HTERT RPE-1 (cell line): ENCODE data around the gene HLA-B.

Source experiments
- in situ Hi-C: fragments of 300-500 bp; cut with MboI; formaldehyde crosslinking; loops from 4 replicates; pipeline ENCODE4 v1.14.3; 2020; ENCODE audit warnings: low sequenced_read_pairs

HLA-B gene

DNA sequence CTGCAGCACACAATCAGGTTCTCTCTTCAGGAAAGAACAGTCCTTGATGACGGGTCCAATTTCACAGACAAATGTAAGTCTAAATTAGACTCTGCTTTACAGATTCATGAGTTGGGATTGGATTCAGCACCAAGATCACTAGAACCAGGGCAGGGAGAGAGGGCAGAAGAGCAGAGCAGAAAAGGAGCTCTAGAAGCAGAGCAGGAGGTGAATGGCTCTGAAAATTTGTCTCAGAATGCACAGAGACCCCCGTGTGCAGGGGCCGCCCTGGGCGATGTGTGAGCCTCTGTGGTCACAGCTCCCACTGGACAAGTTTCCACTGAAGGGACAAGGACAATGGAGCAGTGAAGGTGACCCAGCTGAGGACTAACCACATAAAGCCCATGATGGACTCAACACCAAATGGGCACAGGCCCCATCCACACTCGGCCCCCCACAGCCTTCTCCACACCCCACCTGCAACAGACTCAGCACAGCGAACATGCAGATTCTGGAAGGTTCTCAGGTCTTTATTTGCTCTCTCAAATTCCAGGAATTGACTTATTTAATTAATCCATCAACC, 3.5 kb downstream of the HLA-B start:
- in situ Hi-C loops: no loop called here

DNA sequence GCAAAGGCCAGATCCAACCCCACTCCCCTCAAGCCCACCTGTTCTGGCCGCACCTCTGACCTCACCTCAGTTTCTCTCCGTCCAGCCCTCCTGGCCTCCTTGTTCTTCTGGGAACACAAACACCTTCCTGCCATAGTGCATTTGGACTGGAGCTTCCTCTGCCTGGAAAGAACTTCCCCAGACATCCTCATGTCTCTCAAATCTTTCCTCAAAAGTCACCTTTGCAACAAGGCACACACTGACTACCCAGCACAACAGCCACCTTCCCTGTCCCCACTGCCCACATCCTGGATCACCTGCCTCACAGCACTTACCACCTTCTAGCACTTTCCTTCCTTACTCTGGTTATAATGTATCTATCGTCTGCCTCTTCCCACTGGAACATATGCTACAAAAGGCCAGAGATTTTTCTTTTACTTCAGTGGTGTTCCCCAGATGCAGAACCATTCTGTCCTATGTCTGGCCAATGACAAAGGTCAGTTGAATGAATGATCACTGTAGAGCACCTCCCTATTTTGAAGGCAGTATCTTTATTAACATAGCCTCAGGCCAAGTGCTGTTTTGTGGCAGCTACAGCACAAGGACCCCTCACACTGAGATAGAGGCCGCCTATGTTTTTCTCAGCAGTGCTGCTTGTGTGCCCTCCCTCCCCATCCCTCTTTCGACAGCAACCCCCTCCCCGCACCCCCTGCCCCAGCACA, 4.1 kb downstream of the HLA-B start:
- in situ Hi-C loops: no loop called here

DNA sequence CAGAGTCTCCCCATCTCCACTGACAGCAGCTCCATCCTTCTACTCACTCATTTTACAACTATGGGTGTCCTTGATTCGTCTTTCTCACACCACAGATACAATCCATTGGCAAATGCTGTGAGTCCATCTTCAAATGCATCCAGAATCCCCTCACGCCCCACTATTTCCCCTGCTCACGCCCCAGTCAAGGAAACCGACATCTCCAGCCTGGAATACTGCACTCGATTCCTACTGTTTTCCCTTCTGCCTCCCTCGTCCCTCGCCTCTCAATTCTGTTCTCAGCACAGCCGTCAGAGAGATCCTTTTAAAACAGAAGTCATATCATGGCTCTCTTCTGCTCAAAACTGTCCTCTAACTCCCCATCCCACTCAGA, 4.7 kb downstream of the HLA-B start:
- in situ Hi-C loops: no loop called here

DNA sequence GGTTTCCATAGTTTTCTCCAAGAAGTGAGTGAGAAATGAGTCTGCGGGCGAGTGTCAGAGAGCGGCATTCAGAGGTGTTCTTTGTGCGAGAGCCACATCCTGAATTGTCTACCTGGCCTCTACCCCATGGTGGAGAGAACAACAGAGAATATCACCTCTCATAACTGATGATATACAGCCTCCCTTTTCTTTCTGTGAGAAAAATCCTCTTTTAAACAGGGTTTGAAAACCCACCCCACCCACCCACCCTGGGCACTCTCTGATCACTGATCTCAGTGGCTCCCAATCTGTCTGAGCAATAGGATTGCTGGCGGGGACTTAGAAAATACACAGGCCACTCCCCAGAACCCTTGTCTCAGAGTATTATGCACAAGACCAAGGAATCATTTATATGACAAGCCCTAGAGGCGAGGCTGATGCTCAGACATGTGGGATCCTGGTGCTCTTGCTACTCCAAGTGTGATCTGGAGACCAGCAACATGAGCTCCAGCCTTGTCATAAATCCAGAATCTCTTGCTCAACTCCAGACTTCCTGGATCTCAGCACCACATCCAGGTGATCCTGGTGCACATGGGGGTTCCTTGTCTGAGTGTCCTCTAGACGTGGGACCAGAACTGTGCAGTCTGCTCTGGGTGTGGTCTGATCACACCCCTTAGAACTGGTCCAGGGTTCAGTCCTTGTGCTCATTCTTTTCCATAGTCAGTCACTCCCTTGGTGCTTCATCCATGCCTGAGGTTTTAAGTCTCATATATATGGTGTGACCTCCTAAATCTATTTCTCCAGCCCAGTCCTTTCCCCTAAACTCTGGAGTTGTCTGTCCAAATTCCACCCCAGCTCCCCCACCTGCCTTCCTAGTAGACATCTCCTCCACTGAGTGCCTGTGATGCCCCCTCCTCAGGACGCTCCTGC, 5.3 kb downstream of the HLA-B start:
- in situ Hi-C loops: no loop called here

DNA sequence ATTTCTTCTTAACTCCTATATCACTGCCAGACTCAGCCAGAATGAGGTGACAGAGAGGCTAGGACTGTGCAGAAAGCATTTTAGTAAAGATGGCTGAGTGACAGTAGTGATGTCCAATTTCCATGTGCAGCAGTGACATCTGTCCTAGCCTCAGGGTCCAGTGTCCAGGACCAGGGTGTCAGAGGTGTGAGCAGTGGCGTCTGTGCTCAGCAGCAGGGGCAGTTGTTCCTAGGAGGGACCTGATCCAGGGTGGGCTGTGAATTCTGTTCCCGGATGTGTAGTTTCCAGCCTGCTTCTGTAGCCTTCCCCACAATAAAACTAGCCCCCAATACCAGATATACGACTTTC, 6.0 kb downstream of the HLA-B start:
- in situ Hi-C loops: no loop called here

DNA sequence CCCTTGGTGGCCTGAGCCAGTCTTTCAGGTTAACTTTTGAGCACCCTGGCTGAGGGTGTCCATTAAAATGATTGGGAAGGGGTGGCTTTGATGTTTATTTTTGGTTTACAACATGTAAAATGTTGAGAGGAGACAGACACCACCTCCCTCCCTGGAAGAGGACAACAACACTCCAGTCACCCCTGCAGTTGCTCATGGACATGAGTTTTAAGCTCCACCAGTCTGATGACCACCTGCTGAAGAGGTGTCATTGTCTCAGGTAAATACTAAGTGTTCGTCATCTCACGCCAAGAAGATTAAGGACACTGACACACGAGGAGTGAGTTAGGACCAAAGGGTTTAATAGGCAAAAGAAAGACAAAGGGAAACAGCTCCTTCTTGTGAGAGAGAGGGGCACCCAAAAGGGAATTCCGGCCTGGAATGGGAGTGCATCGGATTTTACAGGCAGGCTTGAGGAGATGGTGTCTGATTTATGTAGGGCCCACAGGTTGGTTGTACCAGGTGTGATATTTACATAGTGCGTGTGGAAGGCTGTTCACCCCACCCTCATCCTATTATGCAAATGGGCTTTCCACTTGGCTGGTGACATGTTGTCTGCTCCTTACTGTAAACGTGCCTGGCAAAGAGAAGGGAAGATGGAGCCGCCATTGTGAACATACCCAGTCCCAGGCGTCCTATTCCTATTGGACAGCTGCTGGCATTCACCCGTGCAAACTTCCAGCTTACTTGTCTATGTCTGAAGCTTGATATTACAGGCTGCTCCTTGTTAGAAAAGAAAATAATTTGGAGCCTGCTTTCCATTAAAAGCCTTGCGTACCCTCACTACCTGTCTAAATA, 6.6 kb downstream of the HLA-B start:
- in situ Hi-C loops: no loop called here

DNA sequence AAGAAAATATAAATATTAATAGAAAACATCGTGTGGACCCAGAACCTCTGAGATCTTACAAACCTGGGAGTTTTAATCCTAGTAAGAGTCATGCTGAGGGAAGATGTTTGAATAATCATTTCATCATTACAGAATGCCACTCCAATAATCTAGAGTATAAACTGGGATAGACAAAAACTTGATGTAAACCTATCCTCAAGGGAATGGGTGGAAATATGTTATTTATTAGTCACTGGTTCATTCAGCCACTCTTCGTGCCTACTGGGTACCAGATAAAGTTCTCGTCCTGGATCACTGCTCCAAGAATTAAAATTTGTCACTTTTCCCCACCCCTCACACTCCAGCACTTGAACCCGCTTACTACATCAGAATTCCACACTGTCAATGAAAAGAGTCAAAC, 7.7 kb downstream of the HLA-B start:
- in situ Hi-C loops: no loop called here

DNA sequence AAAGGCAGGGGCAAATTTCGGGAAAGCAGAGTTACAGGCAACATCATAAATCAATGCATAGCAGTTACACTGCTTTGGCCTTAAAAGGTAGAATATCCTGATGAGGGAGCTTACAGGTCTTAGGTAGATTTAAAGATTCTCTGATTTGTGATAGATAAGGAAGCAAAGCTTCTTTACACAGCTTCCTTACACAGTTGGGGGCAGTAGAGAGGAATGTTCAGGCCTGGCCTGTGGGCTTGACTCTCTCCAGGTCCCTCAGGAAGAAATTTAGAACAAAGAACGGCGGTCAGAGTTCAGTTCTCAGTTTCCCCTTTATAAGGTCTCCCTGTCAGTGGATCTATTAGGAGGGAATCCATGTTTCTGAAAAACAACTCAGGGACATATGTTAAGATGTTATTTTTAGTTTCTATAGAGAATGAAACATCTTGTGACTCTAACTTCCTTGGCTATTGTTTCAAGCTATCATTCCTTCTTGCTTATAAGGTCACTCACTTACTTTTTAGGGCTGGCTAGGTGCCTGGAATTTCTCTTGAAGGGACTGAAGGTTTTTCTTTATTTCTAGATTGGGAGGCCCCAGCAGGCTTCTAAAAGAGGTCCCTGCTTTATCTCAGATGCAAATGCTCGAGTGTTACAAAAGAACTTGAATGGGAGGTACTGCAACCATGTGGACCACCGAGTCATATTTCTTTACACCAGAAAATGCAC, 11.8 kb downstream of the HLA-B start:
- in situ Hi-C loops: no loop called here

DNA sequence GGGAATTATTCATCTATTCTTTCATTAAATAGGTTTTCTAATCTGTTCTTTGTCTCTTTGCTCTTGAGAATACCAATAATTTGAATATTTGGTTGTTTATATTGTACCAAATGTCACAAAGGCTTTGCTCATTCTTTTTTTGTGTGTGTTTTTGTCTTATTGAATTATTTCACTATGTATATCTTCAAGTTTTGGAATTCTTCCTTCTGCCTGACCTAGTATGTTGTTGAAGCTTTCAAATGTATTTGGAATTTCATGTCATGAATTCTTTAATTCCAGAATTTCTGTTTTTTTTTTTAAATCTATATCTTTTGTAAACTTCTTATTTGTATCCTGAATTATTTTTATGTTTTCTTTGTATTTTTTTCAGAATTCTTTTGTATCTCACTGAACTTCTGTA, 16.8 kb downstream of the HLA-B start:
- in situ Hi-C loops: no loop called here

DNA sequence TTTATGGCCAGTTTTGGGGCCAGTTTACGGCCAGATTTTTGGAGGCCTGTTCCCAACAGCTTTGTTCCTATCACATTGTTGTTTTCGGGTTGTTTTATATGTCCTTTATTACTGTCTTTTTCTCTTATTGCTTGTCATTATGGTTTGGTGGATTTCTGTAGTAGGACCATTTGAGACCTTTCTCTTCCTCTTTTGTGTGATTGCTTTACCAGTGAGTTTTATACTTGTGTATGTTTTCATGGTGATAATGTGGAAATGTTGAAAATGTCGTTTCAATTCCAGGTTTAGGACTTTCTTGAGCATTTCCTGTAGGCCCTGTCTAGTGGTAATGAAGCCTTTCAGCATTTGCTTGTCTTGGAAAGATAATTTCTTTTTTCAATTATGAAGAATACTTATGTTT, 17.8 kb downstream of the HLA-B start:
- in situ Hi-C loops: no loop called here

DNA sequence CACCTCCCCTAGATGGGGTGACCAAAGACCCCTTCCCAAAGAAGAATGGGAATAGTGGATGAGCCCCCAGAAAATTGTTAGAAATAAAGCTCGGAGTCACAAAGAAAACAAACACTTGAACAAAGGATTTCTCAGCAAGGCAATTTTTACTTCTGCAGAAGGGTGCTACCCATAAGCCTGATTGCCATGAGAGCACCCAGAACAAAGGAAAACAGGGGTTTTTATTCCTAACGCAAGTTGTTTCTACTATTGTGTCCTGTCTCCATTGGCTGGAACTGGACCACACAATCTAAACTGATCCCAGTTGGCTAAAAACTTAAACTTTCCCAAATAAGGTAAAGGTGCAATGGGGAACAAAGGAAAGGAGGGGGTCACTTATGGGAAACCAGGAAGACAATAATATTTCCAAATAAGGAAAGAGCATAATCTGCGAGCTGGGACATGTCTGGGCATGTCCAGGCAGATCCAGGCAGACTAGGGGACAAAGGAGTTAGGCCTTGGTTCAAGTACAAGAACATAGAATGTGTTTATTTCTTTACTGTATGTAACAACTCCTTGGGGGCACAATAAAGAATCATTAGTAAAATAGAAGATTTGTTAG, 20.0 kb downstream of the HLA-B start:
- in situ Hi-C loops: no loop called here

DNA sequence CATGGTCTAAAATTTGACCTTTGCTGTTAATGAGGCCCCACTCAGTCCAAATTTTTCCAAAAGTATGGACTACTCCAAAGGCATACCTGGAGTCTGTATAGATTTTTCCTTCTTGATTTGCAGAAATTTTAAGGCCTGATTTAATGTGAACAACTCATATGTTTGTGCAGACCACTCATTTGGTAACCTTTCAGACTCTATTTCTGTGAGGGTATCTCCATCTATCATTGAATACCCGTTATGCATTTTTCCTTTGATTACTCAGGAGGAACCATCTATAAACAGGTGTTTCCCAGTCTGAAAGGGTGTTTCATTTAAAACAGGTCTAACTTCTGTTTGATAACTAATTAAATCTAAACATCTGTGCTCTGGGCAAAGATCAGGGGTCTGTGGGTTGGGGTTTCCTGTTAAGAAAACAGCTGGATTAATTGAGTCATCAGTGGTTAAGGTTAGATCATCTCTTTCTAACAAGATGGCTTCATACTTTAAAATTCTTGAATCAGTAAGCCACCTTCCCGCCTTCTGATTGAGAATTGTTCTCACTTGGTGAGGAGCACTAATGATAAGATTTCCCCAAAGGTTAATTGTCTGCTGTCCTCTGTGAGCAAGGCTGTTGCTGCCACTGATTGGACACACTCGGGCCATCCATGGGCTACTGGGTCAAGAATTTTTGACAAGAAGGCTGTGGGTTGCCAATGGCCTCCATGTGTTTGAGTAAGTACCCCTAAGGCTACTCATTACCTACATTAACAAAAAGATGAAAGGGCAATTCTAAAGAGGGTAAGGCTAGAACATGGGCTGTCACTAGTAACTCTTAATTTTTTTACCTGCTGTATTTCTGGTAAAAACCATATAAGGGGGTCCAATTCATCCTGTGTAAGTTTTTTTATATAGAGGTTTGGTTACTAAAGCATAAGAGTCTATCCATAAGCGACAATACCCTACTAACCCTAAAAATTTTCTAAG, 24.1 kb downstream of the HLA-B start:
- in situ Hi-C loops: no loop called here

DNA sequence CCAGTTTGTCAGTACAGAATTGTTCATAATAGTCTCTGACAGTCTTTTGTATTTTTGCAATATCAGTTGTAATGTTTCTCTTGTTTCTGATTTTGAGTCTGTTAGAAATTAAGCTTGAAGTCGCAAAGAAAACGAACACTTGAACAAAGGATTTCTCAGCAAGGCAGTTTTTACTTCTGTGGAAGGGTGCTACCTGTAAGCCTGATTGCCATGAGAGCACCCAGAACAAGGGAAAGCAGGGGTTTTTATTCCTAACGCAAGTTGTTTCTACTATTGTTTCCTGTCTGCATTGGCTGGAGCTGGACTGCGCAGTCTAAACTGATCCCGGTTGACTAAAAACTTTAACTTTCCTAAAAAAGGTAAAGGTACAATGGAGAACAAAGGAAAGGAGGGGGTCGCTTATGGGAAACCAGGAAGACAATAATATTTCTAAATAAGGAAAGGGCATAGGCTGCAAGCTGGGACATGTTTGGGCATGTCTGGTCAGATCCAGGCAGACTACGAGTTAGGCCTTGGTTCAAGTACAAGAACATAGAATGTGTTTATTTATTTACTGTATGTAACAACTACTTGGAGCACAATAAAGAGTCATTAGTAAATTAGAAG, 28.5 kb downstream of the HLA-B start:
- in situ Hi-C loops: no loop called here

DNA sequence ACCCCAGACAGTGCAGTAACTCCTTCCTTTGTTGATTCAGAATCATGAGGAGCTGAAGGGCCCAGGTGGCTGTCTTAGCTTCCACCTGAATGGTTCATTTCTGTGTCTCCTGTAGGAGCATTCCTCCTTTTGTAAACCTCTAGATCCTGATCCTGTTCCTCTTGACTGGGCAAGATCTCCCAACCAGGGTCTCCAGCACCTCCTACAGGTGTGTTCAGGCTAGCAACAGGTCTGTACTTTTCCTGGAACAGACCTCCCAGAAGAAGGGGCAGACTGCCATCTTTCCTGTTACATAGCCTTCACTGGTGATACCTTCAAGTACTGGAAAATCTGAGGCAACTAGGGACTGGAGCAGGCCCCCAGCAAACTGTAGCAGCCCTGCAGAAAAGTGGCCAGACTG, 35.2 kb downstream of the HLA-B start:
- in situ Hi-C loops: no loop called here

DNA sequence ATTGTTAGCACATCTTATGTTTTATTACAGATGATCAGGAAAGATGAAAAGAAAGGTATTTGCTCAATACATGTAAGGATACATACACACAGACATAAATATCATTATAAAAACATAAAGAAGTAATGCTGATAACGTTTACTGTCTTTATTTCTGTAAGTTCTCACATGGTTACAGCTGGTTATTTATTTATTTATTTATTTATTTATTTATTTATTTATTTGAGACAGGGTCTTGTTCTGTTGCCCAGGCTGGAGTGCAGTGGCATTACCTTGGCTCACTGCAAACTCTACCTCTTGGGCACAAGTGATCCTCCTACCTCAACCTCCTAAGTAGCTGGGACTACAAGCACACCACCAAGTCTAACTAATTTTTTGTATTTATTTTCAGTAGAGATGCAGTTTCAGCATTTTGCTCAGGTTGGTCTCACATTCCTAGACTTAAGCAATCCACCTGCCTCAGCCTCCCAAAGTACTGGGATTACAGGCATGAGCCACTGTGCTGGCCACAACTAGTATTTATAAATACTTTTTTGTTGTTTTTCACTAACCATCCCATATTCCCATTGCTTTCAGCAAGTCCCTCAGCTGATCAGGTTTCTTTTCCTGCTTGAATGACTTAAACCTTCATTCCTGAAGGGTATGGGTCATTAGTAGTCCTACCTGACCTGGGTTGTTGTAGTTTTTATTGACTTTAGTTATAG, 35.8 kb downstream of the HLA-B start:
- in situ Hi-C loops: no loop called here

DNA sequence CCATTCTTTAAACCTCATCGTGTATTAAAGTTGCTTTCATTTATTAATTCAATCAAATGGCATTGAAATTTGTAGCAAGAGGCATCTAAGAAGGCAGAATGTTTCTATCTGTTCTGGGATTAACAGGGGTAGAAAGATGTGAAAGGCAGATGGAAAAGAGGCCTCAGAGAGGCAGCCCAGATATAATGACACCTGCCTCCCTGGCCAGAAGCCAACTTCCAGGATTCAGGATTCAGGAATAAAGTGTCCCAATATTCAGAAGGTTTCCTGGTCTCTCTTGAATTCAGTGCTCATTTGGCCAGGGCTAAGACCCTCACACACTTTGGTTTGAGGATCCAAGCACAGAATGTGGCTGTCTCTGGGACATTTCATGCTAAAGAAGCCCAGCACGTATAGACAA, 39.9 kb downstream of the HLA-B start:
- in situ Hi-C loops: no loop called here

DNA sequence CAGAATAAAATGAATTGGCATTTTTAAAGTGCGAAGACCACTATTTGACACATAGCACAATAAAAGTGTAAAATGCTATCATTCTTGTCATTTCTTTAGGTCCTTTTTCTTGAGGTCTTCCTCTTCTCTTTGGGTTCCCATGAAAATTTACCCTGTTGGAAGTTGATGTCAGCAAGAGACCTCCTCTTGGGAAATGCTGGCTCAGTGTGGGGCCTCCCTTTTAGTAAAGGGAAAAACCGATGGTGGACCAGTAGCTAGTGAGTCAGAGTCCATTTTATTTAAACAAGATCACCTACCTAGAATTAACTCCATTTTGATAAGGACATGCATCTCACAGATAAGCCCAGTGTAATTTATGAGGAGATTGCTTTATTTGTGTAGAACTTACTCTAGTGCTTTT, 47.3 kb downstream of the HLA-B start:
- in situ Hi-C loops: no loop called here

DNA sequence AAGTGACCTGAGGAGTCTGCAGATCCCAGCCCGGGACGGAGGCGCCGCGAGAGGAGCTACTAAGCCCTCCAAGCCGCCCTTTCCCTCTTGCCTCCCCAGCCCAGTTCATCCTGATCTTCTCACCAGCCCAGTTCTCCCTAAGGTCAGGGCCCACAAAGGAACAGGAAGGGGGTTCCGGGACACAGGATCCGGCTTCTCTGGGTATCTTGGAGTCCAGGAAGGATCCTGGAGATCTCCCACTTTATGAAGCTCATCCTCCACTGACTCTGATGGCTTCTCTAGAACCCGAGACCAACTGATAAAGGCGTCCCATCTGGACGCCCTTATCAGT, 48.2 kb downstream of the HLA-B start:
- in situ Hi-C loops: no loop called here
